MM.1S (cell line): ENCODE data around the gene NEMF.

ENCODE experiments used
- DNase-seq: peaks from one replicate; pipeline ENCODE4 v3.0.0-alpha.2; 2015
- H2AFZ ChIP-seq: fragments of 300-600 bp; sonication (generic); 2 replicates; pipeline ENCODE4 v1.6.0; 2016; ENCODE audit warnings: antibody characterized with exemption, low read length
- H3F3A ChIP-seq: fragments of 300-600 bp; sonication (generic); 2 replicates; pipeline ENCODE4 v1.6.1; 2016; ENCODE audit warnings: mild to moderate bottlenecking, antibody characterized with exemption, low read length, moderate library complexity, mixed read lengths; ENCODE audit not compliant: insufficient read depth
- H3K27ac ChIP-seq: fragments of 300-600 bp; sonication (generic); 2 replicates; pipeline ENCODE4 v1.5.1; 2016; ENCODE audit warnings: mild to moderate bottlenecking, low read length
- H3K27me3 ChIP-seq: fragments of 300-600 bp; sonication (generic); replicated peaks from 2 replicates; pipeline ENCODE4 v1.6.0; 2016; ENCODE audit warnings: low read length; ENCODE audit not compliant: insufficient read depth
- H3K36me3 ChIP-seq: fragments of 300-600 bp; sonication (generic); replicated peaks from 2 replicates; pipeline ENCODE4 v1.6.1; 2016; ENCODE audit warnings: mild to moderate bottlenecking, low read length, mixed read lengths; ENCODE audit not compliant: insufficient read depth
- H3K4me1 ChIP-seq: fragments of 300-600 bp; sonication (generic); 2 replicates; pipeline ENCODE4 v1.6.1; 2016; ENCODE audit warnings: low read length, mixed read lengths
- H3K4me2 ChIP-seq: fragments of 300-600 bp; sonication (generic); 2 replicates; pipeline ENCODE4 v1.6.0; 2016; ENCODE audit warnings: low read depth, low read length
- H3K4me3 ChIP-seq: fragments of 300-600 bp; sonication (generic); 2 replicates; pipeline ENCODE4 v1.5.1; 2016; ENCODE audit warnings: low read length, mixed read lengths
- H3K79me2 ChIP-seq: fragments of 300-600 bp; sonication (generic); 2 replicates; pipeline ENCODE4 v1.6.1; 2016; ENCODE audit warnings: mixed run types, low read length, mixed read lengths
- H3K9ac ChIP-seq: fragments of 300-600 bp; sonication (generic); 2 replicates; pipeline ENCODE4 v1.6.1; 2016; ENCODE audit warnings: low read length, mixed read lengths
- H3K9me2 ChIP-seq: fragments of 300-600 bp; sonication (generic); replicated peaks from 2 replicates; pipeline ENCODE4 v1.6.1; 2016; ENCODE audit warnings: mild to moderate bottlenecking, low read length, mixed read lengths; ENCODE audit not compliant: insufficient read depth
- H3K9me3 ChIP-seq: fragments of 300-600 bp; sonication (generic); replicated peaks from 2 replicates; pipeline ENCODE4 v1.6.1; 2016; ENCODE audit warnings: mild to moderate bottlenecking, low read length, mixed read lengths; ENCODE audit not compliant: insufficient read depth
- H4K20me1 ChIP-seq: fragments of 300-600 bp; sonication (generic); 2 replicates; pipeline ENCODE4 v1.6.1; 2016; ENCODE audit warnings: mild to moderate bottlenecking, low read length, moderate library complexity, mixed read lengths; ENCODE audit not compliant: insufficient read depth
- CTCF ChIP-seq: fragments of 300-600 bp; sonication (generic); IDR thresholded peaks from 2 replicates; pipeline ENCODE4 v1.5.1; 2016; ENCODE audit warnings: antibody characterized with exemption, low read length, mixed read lengths
- EZH2 ChIP-seq: fragments of 300-600 bp; sonication (generic); optimal IDR thresholded peaks from 2 replicates; pipeline ENCODE3; 2017; ENCODE audit warnings: low read depth, mild to moderate bottlenecking, antibody characterized with exemption, low read length, mixed read lengths
- EZH2phosphoT487 ChIP-seq: fragments of 300-600 bp; sonication (generic); IDR thresholded peaks from 2 replicates; pipeline ENCODE4 v1.6.1; 2018; ENCODE audit warnings: antibody characterized with exemption, low read length

The NEMF gene

GRCh38 chr14:49862089-49862673 lies 9.6 kb upstream of the NEMF start:
- peak; percentile 57 for DNase-seq

GRCh38 chr14:49861699-49862088 lies 9.1 kb upstream of the NEMF start:
- peak overlapping the region; percentile 89 for H2AFZ ChIP-seq
- TF ChIP-seq CTCF, result no peak
- no peak for TF ChIP-seq EZH2phosphoT487
- TF ChIP-seq EZH2, result no peak
- no peaks in the 10 kb centered on the region for H3K9me3 ChIP-seq
- DNase-seq, result peak; percentile 51
- H3K79me2 ChIP-seq, result no peaks in the 10 kb centered on the region
- peaks cover 15% of the 10 kb centered on the region for H3F3A ChIP-seq
- no peaks in the 10 kb centered on the region for H3K36me3 ChIP-seq
- peak overlapping the region; percentile 89 for H3K9ac ChIP-seq
- H3K27ac ChIP-seq, result peak overlapping the region; percentile 93
- peak overlapping the region; percentile 82 for H3K4me2 ChIP-seq
- H3K4me3 ChIP-seq, result peak overlapping the region; percentile 86
- H3K27me3 ChIP-seq, result no peaks in the 10 kb centered on the region
- H3K4me1 ChIP-seq, result peaks cover 13% of the 10 kb centered on the region; the same call in 1 of the 2 replicates
- H4K20me1 ChIP-seq, result no peaks in the 10 kb centered on the region
- no peaks in the 10 kb centered on the region for H3K9me2 ChIP-seq

More at GRCh38 chr14:49862089-49862673, 9.6 kb upstream of the NEMF start:
- no peak for TF ChIP-seq EZH2
- no peak for TF ChIP-seq EZH2phosphoT487
- peak; percentile 99 for TF ChIP-seq CTCF
- no peaks in the 10 kb centered on the region for H3K27me3 ChIP-seq
- H3K9me3 ChIP-seq, result no peaks in the 10 kb centered on the region
- H4K20me1 ChIP-seq, result no peaks in the 10 kb centered on the region
- H3K27ac ChIP-seq, result peak overlapping the region; percentile 93
- H3K79me2 ChIP-seq, result no peaks in the 10 kb centered on the region
- H2AFZ ChIP-seq, result peak overlapping the region; percentile 89
- H3K4me1 ChIP-seq, result peaks cover 13% of the 10 kb centered on the region; the same call in 1 of the 2 replicates
- no peaks in the 10 kb centered on the region for H3K36me3 ChIP-seq
- H3K4me3 ChIP-seq, result peak overlapping the region; percentile 86
- no peaks in the 10 kb centered on the region for H3K9me2 ChIP-seq
- peak overlapping the region; percentile 82 for H3K4me2 ChIP-seq
- H3K9ac ChIP-seq, result peak overlapping the region; percentile 89
- peaks cover 15% of the 10 kb centered on the region for H3F3A ChIP-seq

GRCh38 chr14:49860988-49861698 lies 8.6 kb upstream of the NEMF start:
- Histone ChIP-seq H3K27ac (peak overlapping the region; percentile 93), H3K27me3 (no peaks in the 10 kb centered on the region), H4K20me1 (no peaks in the 10 kb centered on the region), H3K4me1 (peaks cover 13% of the 10 kb centered on the region; the same call in 1 of the 2 replicates), H3K9ac (peak overlapping the region; percentile 89), H3K4me3 (peak overlapping the region; percentile 86), H3K36me3 (no peaks in the 10 kb centered on the region), H3K79me2 (no peaks in the 10 kb centered on the region), H2AFZ (peak overlapping the region; percentile 89), H3K4me2 (peak overlapping the region; percentile 82), H3F3A (peaks cover 15% of the 10 kb centered on the region), H3K9me2 (no peaks in the 10 kb centered on the region), H3K9me3 (no peaks in the 10 kb centered on the region)
- TF ChIP-seq CTCF (no peak), EZH2phosphoT487 (no peak), EZH2 (no peak)
- DNase-seq, result no peak
